ENCODE results near the gene ATPAF1. TPM values are rescaled to one million over a fixed set of nuclear protein-coding genes. Genes with fewer than 3 reads are reported as not detected.

Gene ATPAF1
- total and polyA plus RNA-seq, 9 of the 15 experiments (the other 6 are each of a cell fraction or from before 2014, with no cell fraction given): 6.3 to 56.2 (median 27.4) TPM

DNA sequence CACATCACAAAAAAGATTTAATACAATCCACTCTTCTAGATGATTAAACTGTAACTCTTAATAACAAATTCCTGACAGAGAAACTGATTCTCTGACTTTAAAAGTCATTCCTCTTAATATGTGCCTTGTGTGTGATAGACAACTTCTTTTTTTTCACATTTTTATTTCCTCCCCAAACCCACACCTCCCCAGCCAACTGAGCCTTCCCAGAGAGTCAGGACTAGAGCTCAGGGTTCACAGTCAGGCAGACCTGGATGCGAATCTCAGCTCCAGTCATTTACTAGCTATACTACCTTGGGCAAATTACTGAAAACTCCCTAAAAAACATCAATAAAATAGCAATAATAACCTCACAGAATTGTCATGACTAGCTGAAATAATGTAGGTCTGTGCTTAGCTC, 14.2 kb downstream of the ATPAF1 start (continued):
- no peak for TF ChIP-seq HES1 (IDR thresholded peaks at IDR 0.05; ENCODE audit: low read depth)
- TF ChIP-seq, protein P1, sequence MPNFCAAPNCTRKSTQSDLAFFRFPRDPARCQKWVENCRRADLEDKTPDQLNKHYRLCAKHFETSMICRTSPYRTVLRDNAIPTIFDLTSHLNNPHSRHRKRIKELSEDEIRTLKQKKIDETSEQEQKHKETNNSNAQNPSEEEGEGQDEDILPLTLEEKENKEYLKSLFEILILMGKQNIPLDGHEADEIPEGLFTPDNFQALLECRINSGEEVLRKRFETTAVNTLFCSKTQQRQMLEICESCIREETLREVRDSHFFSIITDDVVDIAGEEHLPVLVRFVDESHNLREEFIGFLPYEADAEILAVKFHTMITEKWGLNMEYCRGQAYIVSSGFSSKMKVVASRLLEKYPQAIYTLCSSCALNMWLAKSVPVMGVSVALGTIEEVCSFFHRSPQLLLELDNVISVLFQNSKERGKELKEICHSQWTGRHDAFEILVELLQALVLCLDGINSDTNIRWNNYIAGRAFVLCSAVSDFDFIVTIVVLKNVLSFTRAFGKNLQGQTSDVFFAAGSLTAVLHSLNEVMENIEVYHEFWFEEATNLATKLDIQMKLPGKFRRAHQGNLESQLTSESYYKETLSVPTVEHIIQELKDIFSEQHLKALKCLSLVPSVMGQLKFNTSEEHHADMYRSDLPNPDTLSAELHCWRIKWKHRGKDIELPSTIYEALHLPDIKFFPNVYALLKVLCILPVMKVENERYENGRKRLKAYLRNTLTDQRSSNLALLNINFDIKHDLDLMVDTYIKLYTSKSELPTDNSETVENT (CRISPR knock-in tag; IDR thresholded peaks at IDR 0.05): no peak
- no peak for TF ChIP-seq GTF2F1 (IDR thresholded peaks at IDR 0.05; ENCODE audit: low read depth, low read length)
- TF ChIP-seq TRIM28 (IDR thresholded peaks at IDR 0.05): no peak
- TF ChIP-seq, protein P2, sequence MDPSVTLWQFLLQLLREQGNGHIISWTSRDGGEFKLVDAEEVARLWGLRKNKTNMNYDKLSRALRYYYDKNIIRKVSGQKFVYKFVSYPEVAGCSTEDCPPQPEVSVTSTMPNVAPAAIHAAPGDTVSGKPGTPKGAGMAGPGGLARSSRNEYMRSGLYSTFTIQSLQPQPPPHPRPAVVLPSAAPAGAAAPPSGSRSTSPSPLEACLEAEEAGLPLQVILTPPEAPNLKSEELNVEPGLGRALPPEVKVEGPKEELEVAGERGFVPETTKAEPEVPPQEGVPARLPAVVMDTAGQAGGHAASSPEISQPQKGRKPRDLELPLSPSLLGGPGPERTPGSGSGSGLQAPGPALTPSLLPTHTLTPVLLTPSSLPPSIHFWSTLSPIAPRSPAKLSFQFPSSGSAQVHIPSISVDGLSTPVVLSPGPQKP (CRISPR knock-in tag; IDR thresholded peaks at IDR 0.05): no peak
- no peak for TF ChIP-seq RBM14 (IDR thresholded peaks at IDR 0.05; ENCODE audit: borderline replicate concordance, insufficient read depth, low read depth, low read length)
- no peak for TF ChIP-seq PHF21A (IDR thresholded peaks at IDR 0.05; ENCODE audit: borderline replicate concordance, low read depth)

All from K562 (cell line).